Urinary bladder (tissue), 4 donors: ENCODE measurements around the gene RPTOR. TPM values are rescaled to one million over a fixed set of nuclear protein-coding genes. Genes with fewer than 3 reads are reported as not detected.

Source experiments
- DNase-seq: peaks from one replicate; pipeline ENCODE4 v3.0.0-alpha.2; 2015; ENCODE audit errors: extremely low spot score
- H3K27ac ChIP-seq: one replicate; pipeline ENCODE4 v1.5.1; 2013; ENCODE audit warnings: low read depth, mild to moderate bottlenecking, moderate library complexity
- H3K36me3 ChIP-seq: one replicate; pipeline ENCODE4 v1.6.1; 2013; ENCODE audit warnings: mild to moderate bottlenecking, moderate library complexity; ENCODE audit not compliant: insufficient read depth
- H3K4me1 ChIP-seq: one replicate; pipeline ENCODE4 v1.6.1; 2013; ENCODE audit warnings: mild to moderate bottlenecking, moderate library complexity; ENCODE audit not compliant: insufficient read depth
- H3K4me3 ChIP-seq: one replicate; pipeline ENCODE4 v1.5.1; 2013; ENCODE audit warnings: low read depth, low read length
- WGBS: extraction: QIAGEN DNeasy Blood & Tissue Kit; methylation state at CpG from one replicate; pipeline ENCODE4 v1.1.7; 2013; 5-methylcytosine and 5-hydroxymethylcytosine counted together
- polyA plus RNA-seq: library from polyadenylated mRNA; stranded (reverse); fragments of 200-250 nt; gene quantifications from one replicate; pipeline ENCODE4 v1.2.3, GENCODE V29; 2013
- total RNA-seq: library from RNA; depleted of rRNA; stranded (reverse); fragments of >200 nt; gene quantifications from one replicate; pipeline ENCODE4 v1.2.3, GENCODE V29; 2014
- donor health status: healthy with polysubstance abuse.
- donor health status: healthy.

Gene RPTOR
- total and polyA plus RNA-seq, 2 donors, result 23.5 to 54.1 TPM

DNA sequence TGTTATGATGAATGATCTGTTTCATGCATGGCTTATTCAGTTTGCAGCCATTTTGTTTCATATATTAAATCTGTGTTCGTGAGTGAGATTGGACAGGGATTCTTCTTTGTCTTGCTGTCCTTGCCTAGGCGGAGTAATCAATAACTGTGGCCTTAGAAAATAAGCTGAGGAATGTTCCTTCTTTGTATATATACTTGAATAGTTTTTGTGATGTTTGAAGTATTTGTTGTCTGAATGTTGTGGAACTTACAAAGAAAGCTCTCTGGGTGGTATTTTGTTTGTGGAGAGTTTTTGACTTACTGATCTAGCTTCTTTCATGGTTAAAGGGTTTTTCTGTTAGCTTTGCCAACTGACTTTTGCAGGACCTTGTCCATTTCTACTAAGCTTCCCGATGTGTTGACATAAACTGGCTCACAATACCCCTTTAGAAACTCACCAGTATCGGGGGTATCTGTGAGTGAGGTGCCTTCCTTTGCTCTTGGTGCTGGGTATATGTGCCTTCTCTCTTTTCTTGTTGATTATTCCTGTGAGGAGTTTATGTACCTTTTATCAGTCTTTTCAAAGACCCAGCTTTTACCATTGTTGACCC lies 166.2 kb downstream of the RPTOR start:
- WGBS, result 84% methylated on average over 4 of the region's 4 CpGs
- DNase-seq, result no peak
- H3K27ac ChIP-seq, result no peak overlapping the region

DNA sequence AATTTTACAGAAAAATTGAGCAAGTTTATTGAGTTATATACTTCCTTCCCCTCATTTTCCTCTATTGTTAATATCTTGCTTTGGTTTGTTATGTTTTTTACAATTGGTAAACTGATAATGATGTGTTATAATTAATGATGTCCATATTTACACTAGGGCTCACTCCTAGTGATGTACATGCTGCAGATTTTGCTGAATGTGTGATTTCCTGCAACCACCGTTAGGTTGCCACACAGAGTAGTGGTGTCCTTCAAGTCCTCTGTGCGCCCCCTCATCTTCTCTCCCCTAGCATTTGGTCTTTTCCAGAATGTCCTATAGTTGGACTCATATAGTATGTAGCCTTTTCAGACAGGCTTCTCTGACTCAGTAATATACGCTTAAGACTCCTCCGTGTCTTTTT lies 167.5 kb downstream of the RPTOR start:
- Histone ChIP-seq H3K36me3 (no peaks in the 10 kb centered on the region), H3K4me1 (no peaks in the 10 kb centered on the region), H3K4me3 (no peak overlapping the region), H3K27ac (no peak overlapping the region)
- 97% methylated on average over 4 of the region's 4 CpGs for WGBS
- no peak for DNase-seq

More for the DNA sequence above, 166.2 kb downstream of the RPTOR start:
- no peaks in the 10 kb centered on the region for H3K4me1 ChIP-seq
- H3K4me3 ChIP-seq, result no peak overlapping the region
- H3K36me3 ChIP-seq, result no peaks in the 10 kb centered on the region

- no peaks in the 10 kb centered on the region for H3K4me1 ChIP-seq
- H3K4me3 ChIP-seq, result no peak overlapping the region
- H3K27ac ChIP-seq, result no peak overlapping the region
- no peak for DNase-seq
- WGBS, result 92% methylated on average over 8 of the region's 8 CpGs
- no peaks in the 10 kb centered on the region for H3K36me3 ChIP-seq
Measured at GRCh38 chr17:80712606-80713005, 168.0 kb downstream of the RPTOR start.

GRCh38 chr17:80716986-80717719 lies 172.5 kb downstream of the RPTOR start:
- H3K36me3 ChIP-seq, result no peaks in the 10 kb centered on the region
- 96% methylated on average over 10 of the region's 10 CpGs for WGBS
- no peak overlapping the region for H3K4me3 ChIP-seq
- H3K4me1 ChIP-seq, result no peaks in the 10 kb centered on the region
- no peak overlapping the region for H3K27ac ChIP-seq
- no peak for DNase-seq

DNA sequence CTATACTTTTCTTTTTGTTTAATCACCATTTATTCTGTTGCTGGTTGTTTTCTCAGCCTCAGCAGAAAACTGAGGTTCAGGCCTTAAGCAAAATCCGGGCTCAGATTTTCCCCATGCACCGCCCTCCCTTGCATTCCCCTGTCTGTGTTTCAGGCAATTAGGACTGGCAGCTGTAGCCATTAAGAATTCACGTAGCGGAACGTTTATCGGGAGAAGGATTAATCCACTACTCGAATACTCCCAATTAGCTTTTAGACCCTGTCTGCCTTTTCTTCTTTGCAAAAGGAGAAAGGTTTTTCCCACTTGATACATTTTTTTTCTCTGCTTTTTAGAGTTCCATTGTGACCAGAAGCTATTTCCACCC lies 173.1 kb downstream of the RPTOR start:
- 91% methylated on average over 7 of the region's 7 CpGs for WGBS
- H3K4me1 ChIP-seq, result no peaks in the 10 kb centered on the region
- H3K4me3 ChIP-seq, result no peak overlapping the region
- H3K36me3 ChIP-seq, result no peaks in the 10 kb centered on the region
- no peak overlapping the region for H3K27ac ChIP-seq
- no peak for DNase-seq

DNA sequence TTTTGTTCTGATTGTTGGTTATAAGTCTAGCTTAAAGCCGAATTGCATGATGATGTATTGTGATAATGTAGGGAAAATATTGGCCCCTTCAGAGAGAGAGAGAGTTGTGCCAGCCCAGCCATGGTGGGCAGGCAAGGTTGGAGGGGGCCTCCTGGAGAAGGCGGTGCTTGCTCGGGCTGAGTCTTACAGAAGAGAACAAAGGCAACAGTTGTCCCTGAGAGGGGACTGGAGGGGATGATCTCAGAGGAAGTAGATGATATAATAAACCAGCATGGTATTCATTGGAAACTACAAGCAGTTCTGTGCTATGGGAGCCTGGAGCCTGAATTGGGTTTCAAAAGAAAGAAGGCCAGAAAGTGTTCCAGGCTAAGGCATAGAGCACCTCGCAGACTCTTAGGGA lies 173.8 kb downstream of the RPTOR start:
- Histone ChIP-seq H3K4me3 (no peak overlapping the region), H3K27ac (no peak overlapping the region), H3K36me3 (no peaks in the 10 kb centered on the region), H3K4me1 (no peaks in the 10 kb centered on the region)
- DNase-seq, result no peak
- 94% methylated on average over 4 of the region's 4 CpGs for WGBS

- Histone ChIP-seq H3K4me3 (no peak overlapping the region), H3K4me1 (no peaks in the 10 kb centered on the region), H3K36me3 (no peaks in the 10 kb centered on the region), H3K27ac (no peak overlapping the region)
- WGBS, result 86% methylated on average over 9 of the region's 9 CpGs
- no peak for DNase-seq
Measured at GRCh38 chr17:80719449-80719848, 174.8 kb downstream of the RPTOR start.

GRCh38 chr17:80720610-80721577 lies 176.3 kb downstream of the RPTOR start:
- WGBS, result 63% methylated on average over 35 of the region's 35 CpGs
- no peak for DNase-seq
- no peak overlapping the region for H3K4me3 ChIP-seq

DNA sequence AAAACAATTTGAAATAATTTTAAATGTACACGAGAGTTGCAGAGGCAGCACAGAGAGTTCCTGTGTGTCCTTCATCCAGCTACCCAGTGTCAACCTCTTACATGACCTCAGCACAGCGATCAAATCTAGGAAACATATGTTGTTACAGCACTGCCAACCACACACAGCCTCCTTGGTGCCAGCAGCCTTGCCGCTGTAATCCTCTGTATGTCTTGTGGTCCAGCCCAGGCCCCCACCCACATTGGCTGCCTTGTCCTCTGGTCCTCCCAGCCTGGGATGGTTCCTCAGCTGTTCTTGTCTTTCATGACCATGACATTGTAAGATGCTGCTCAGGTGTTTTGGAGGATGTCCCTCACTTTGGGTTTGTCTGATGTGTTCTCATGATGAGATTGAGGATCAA lies 178.0 kb downstream of the RPTOR start:
- 91% methylated on average over 3 of the region's 3 CpGs for WGBS
- H3K27ac ChIP-seq, result no peak overlapping the region
- no peak overlapping the region for H3K4me3 ChIP-seq
- DNase-seq, result no peak
- no peaks in the 10 kb centered on the region for H3K4me1 ChIP-seq
- H3K36me3 ChIP-seq, result no peaks in the 10 kb centered on the region

More at GRCh38 chr17:80720610-80721577, 176.3 kb downstream of the RPTOR start:
- no peaks in the 10 kb centered on the region for H3K4me1 ChIP-seq
- H3K36me3 ChIP-seq, result no peaks in the 10 kb centered on the region
- no peak overlapping the region for H3K27ac ChIP-seq

GRCh38 chr17:80724775-80725266 lies 180.2 kb downstream of the RPTOR start:
- Histone ChIP-seq H3K36me3 (no peaks in the 10 kb centered on the region), H3K27ac (no peak overlapping the region), H3K4me3 (no peak overlapping the region), H3K4me1 (no peaks in the 10 kb centered on the region)
- DNase-seq, result no peak
- 80% methylated on average over 16 of the region's 16 CpGs for WGBS

DNA sequence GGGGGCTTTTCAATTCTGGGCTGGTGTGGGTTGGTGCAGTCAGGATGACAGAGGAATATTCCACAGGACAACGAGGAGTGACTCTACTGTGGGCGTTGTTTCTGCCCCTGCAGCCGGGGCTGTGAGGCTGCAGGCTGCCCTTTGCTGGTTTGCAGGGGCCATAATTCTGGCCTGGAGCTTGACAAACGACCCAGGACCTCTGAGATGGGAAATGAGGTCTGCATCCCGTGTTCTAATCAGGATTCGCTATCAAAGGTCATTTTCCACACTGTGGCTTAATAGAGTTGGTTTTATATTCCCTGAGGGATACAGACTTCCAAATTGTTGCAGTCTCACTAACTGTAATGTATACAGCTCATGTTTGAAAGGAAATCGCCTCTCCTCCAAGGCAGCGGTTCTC lies 180.9 kb downstream of the RPTOR start:
- no peak for DNase-seq
- Histone ChIP-seq H3K4me3 (no peak overlapping the region), H3K27ac (no peak overlapping the region), H3K36me3 (no peaks in the 10 kb centered on the region), H3K4me1 (no peaks in the 10 kb centered on the region)
- WGBS, result 57% methylated on average over 8 of the region's 8 CpGs

DNA sequence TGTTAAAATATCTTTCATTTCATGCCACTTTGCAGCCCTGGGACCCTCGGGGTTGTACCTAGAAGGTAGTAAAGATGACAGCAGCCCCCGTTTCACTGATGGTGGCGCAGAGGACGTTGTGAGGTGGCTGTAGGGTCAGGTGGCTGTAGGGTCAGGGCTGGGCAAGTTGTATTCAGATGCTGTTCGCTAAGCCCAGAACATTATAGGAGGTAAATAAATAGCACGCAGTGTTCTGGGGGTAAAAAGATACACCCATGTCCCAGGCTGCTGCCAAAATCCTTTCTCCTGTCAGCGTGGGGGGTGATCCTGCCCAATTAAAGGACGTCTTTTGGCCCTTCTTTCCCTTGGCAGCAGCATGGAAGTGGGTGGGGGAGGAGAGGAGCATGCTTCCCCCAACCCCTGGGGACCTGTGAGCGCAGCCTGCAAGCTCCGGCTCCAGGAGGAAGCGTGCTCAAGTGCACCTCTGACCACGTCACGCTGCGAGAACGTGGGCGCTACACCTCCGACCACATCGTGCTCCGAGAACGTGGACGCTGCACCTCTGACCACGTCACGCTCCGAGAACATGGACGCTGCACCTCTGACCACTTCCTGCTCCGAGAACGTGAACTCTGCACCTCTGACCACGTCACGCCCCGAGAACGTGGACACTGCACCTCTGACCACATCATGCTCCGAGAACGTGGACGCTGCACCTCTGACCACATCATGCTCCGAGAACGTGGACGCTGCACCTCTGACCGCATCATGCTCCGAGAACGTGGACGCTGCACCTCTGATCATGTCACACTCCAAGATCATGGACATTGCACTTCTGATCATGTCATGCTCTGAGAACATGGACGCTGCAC lies 182.1 kb downstream of the RPTOR start:
- Histone ChIP-seq H3K27ac (no peak overlapping the region), H3K4me3 (no peak overlapping the region), H3K36me3 (no peaks in the 10 kb centered on the region), H3K4me1 (no peaks in the 10 kb centered on the region)
- DNase-seq, result no peak
- WGBS, result 94% methylated on average over 42 of the region's 42 CpGs

- no peaks in the 10 kb centered on the region for H3K4me1 ChIP-seq
- no peak overlapping the region for H3K27ac ChIP-seq
- 96% methylated on average over 13 of the region's 13 CpGs for WGBS
- H3K36me3 ChIP-seq, result no peaks in the 10 kb centered on the region
- H3K4me3 ChIP-seq, result no peak overlapping the region
- DNase-seq, result no peak
Measured at GRCh38 chr17:80727409-80727755, 182.7 kb downstream of the RPTOR start.
